Smooth muscle cell of the coronary artery (primary cell): ENCODE data around the gene MRPL41. TPM values are rescaled to one million over a fixed set of nuclear protein-coding genes. Genes with fewer than 3 reads are reported as not detected.

Experiments used
- total RNA-seq: library from RNA; depleted of rRNA; stranded (reverse); fragments of >200 nt; gene quantifications from 2 replicates; pipeline ENCODE4 v1.2.3, GENCODE V29; 2014; ENCODE audit warnings: low replicate concordance

The MRPL41 gene
- total RNA-seq, result 19.1 and 73.5 TPM in 2 replicates

DNA sequence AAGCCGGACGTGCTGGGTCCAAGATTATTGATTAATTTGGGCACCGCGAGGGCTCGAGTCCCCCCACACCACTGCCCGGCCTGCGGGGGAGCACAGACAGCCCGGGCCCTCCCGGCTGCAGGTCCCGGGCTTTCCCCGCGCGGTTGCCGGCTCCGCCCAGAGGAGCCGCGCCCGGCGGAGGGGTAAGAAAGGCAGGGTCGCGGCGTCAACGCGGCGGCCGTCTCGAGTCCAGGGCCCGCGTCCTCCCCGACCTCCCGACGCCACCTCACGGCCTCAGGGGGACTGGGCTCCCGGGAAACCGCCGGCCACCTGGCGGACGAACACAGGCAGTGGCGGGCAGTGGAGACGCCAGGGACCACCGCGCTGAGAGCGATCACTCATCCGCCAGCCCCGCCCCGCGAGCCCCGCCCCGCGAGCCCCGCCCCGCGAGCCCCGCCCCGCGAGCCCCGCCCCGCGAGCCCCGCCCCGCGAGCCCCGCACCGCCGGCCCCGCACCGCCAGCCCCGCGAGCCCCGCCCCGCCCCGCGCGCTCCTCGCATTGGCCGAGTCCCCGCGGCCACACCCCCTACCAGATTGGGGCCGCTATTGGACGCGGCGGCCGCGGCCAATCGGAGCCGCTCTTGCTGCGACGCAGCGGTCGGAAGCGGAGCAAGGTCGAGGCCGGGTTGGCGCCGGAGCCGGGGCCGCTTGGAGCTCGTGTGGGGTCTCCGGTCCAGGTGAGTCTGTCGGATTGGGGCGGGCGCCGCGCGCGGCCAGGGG lies at the start of gene MRPL41:
TSS of gene MRPL41 (plus strand) at position 616 of the 758 bp plus-strand sequence. CDS start 203 bp downstream, outside the sequence.

DNA sequence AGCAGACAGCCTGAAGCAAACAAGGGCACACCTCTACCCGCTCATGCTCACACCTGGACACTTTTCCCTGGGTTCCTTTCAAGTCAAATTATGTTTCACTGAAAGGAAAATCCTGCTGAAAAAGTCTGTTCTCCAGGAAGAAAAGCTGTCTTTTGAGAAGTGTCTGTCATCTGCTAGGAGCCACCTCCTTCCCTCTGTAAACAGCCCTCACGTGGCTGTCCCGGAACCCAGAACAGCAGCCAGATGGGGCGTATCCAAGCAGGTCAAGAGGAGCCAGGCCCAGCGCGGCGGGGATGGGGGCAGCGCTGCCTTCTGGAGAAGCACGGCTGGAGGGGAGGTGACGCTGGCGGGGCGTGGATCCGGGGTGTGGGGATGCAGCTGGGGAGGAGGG lies 1.5 kb upstream of the MRPL41 start, which contains the start of gene PNPLA7:
TSS of gene PNPLA7 (minus strand) at position 172 of the 391 bp plus-strand sequence. CDS start 205 bp downstream, outside the sequence.

DNA sequence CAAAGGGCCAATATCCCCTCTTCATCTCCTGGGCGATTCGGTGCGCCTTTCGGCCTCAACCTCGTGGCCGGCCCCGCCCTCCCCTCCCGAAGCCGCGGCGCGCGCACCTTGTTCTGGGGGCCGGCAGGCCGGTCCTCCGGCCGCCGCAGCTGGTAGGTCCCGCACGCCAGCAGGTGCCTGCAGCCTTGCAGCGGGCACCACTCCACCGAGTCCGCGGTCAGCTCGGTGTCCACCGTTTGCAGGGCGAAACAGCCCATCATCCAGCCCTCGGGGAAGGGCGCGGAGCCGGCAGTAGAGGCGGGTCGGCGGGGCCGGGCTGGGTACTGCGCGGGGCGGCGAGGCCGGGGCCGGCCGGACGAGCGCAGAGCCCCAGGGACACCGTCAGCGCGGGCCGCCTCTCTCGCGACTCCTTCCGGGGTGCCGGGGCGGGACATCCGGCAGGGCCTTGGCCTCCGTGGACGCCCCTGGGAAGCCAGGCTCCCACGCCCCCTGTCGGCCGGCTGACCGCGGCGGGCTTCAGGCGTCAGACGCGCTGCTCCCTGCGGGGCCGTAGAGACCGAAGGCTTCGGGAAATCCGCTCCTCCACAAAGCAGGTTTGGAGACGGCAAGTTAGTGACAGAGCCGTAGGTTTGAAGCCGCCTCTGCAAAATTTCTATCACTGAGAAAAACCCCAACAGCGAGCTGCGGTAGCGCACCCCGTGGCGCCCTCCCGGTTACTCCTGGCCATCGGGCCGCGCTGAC lies 27.0 kb downstream of the MRPL41 start, which contains the start of gene DPH7:
TSS of gene DPH7 (minus strand) at position 408 of the 741 bp plus-strand sequence. CDS start at position 260, 148 bp downstream.

DNA sequence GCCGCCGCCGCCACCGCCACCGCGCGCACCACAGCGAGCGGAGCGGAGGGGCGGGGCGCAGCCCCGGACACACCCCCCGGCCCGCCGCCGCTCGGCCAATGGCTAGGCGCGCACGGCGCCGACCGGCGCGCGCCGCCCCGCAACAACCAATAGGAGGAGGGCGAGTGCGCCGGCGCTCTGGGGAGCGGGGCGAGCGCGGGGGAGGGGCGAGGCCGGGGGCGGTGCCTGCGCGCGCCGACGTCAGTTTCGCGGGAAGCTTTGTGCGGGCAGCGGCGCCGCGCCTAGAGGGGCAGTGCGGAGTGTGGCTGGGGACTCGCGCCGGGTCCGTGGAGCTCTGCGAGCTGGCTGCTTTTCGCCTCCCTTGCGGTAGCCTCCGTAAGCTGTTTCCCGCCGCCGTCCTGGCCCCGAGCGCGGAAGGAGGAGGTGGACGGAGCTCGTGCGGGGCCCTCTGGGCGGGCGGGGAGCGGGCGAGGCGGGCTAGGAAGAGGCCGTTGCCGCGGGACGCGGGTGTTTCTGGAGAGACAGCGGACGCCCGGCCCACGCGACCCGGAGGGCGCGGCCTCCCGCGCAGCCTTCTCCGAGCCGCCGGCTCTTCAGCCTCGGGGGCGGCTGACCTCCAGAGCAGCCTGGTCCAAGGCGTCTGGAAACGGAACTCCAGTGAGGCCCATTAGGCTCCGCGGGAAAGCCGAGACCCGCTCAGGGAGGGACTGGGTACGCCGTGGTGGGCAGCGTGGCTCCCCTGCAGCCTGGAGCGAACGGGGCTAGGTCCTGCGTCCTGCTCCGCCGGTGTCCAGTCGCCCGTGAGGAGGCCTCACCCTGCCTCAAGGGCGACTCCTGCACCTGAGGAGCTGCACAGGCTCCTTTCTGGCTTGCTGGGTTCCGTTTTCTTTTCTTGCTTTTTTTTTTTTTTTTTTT lies 39.0 kb downstream of the MRPL41 start, which contains the start of gene ZMYND19:
TSS of gene ZMYND19 (minus strand) at position 44 of the 915 bp plus-strand sequence. CDS start 249 bp downstream, outside the sequence.

Other genes with a start within 250 kb of the MRPL41 start
- gene NRARP, start 249.6 kb upstream of the MRPL41 start, total RNA-seq, result 0.30 and 0.47 TPM in 2 replicates
- 8.3 and 13.5 TPM in 2 replicates for gene EXD3, start 128.7 kb upstream of the MRPL41 start, total RNA-seq
- gene NOXA1, start 128.5 kb upstream of the MRPL41 start, total RNA-seq, result 0.38 and 0.47 TPM in 2 replicates
- gene ENTPD8, start 110.5 kb upstream of the MRPL41 start, total RNA-seq, result 0.15 TPM in 1 of 2 replicates, not detected in the other
- 9.6 and 18.9 TPM in 2 replicates for gene NSMF, start 92.5 kb upstream of the MRPL41 start, total RNA-seq
- 0.60 and 4.1 TPM in 2 replicates for gene PNPLA7, start 1.5 kb upstream of the MRPL41 start, total RNA-seq
- gene DPH7, start 27.0 kb downstream of the MRPL41 start, total RNA-seq, result 14.0 and 18.9 TPM in 2 replicates
- gene ZMYND19, start 38.6 kb downstream of the MRPL41 start, total RNA-seq, result 11.1 and 15.9 TPM in 2 replicates
- gene ARRDC1, start 53.8 kb downstream of the MRPL41 start, total RNA-seq, result 14.7 and 15.6 TPM in 2 replicates
- gene EHMT1, start 67.1 kb downstream of the MRPL41 start, total RNA-seq, result 40.7 and 64.4 TPM in 2 replicates